ENCODE results near the gene TNFAIP8.
A peak's percentile ranks its signal among the peaks of the same experiment; 100 is the strongest.

The TNFAIP8 gene

GRCh38 chr5:119398727-119399466 lies 43.1 kb downstream of the TNFAIP8 start:
- TF ChIP-seq ZBTB7A (IDR thresholded peaks at IDR 0.05; ENCODE audit: low read depth) (no peak), MAX (IDR thresholded peaks at IDR 0.05) (peak; percentile 61), TEAD4 (IDR thresholded peaks at IDR 0.05) (peak; percentile 76), EP300 (IDR thresholded peaks at IDR 0.05; ENCODE audit: borderline replicate concordance) (peak; percentile 52; the same call in 1 of the 2 replicates), NFIC (IDR thresholded peaks at IDR 0.05) (peak; percentile 84), CEBPB (IDR thresholded peaks at IDR 0.05) (no peak), TCF12 (IDR thresholded peaks at IDR 0.05; ENCODE audit: low read depth) (peak; percentile 40), TAF1 (IDR thresholded peaks at IDR 0.05; ENCODE audit: low read depth) (no peak), FOXM1 (IDR thresholded peaks at IDR 0.05; ENCODE audit: borderline replicate concordance, low read depth) (no peak), USF1 (IDR thresholded peaks at IDR 0.05) (no peak), REST (IDR thresholded peaks at IDR 0.05; ENCODE audit: low read depth) (no peak), EGR1 (IDR thresholded peaks at IDR 0.05) (no peak)

- TF ChIP-seq ZBTB7A (IDR thresholded peaks at IDR 0.05; ENCODE audit: low read depth) (no peak), FOXM1 (IDR thresholded peaks at IDR 0.05; ENCODE audit: borderline replicate concordance, low read depth) (no peak), RAD21 (IDR thresholded peaks at IDR 0.05; ENCODE audit: low read depth) (no peak), EP300 (IDR thresholded peaks at IDR 0.05; ENCODE audit: borderline replicate concordance) (no peak), CEBPB (IDR thresholded peaks at IDR 0.05) (no peak), TEAD4 (IDR thresholded peaks at IDR 0.05) (no peak), NFIC (IDR thresholded peaks at IDR 0.05) (no peak), TAF1 (IDR thresholded peaks at IDR 0.05; ENCODE audit: low read depth) (no peak), EGR1 (IDR thresholded peaks at IDR 0.05) (no peak), TCF12 (IDR thresholded peaks at IDR 0.05; ENCODE audit: low read depth) (peak; percentile 61), CREB1 (IDR thresholded peaks at IDR 0.05; ENCODE audit: low read depth) (no peak), USF1 (IDR thresholded peaks at IDR 0.05) (0 out of 2 replicates have a peak, but pooled peaks have one; percentile 15), YY1 (IDR thresholded peaks at IDR 0.05; ENCODE audit: low read depth) (no peak), MAX (IDR thresholded peaks at IDR 0.05) (no peak)
These were observed 44.4 kb downstream of the TNFAIP8 start for GRCh38 chr5:119400245-119400644.

GRCh38 chr5:119402081-119402480 lies 46.3 kb downstream of the TNFAIP8 start:
- TF ChIP-seq FOXM1 (IDR thresholded peaks at IDR 0.05; ENCODE audit: borderline replicate concordance, low read depth) (no peak), MAX (IDR thresholded peaks at IDR 0.05) (no peak), TCF12 (IDR thresholded peaks at IDR 0.05; ENCODE audit: low read depth) (no peak), TEAD4 (IDR thresholded peaks at IDR 0.05) (no peak), RAD21 (IDR thresholded peaks at IDR 0.05; ENCODE audit: low read depth) (no peak), ZBTB7A (IDR thresholded peaks at IDR 0.05; ENCODE audit: low read depth) (no peak), EP300 (IDR thresholded peaks at IDR 0.05; ENCODE audit: borderline replicate concordance) (no peak), USF1 (IDR thresholded peaks at IDR 0.05) (no peak), TAF1 (IDR thresholded peaks at IDR 0.05; ENCODE audit: low read depth) (no peak), CEBPB (IDR thresholded peaks at IDR 0.05) (no peak), REST (IDR thresholded peaks at IDR 0.05; ENCODE audit: low read depth) (no peak)

GRCh38 chr5:119402555-119402954 lies 46.7 kb downstream of the TNFAIP8 start:
- TF ChIP-seq ZBTB7A (IDR thresholded peaks at IDR 0.05; ENCODE audit: low read depth) (no peak), USF1 (IDR thresholded peaks at IDR 0.05) (no peak), NFIC (IDR thresholded peaks at IDR 0.05) (no peak), CREB1 (IDR thresholded peaks at IDR 0.05; ENCODE audit: low read depth) (no peak), REST (IDR thresholded peaks at IDR 0.05; ENCODE audit: low read depth) (no peak), EP300 (IDR thresholded peaks at IDR 0.05; ENCODE audit: borderline replicate concordance) (no peak), TCF12 (IDR thresholded peaks at IDR 0.05; ENCODE audit: low read depth) (no peak), TAF1 (IDR thresholded peaks at IDR 0.05; ENCODE audit: low read depth) (no peak), CEBPB (IDR thresholded peaks at IDR 0.05) (no peak), EGR1 (IDR thresholded peaks at IDR 0.05) (no peak), RAD21 (IDR thresholded peaks at IDR 0.05; ENCODE audit: low read depth) (no peak), MAX (IDR thresholded peaks at IDR 0.05) (no peak)
